HTERT RPE-1 (cell line): ENCODE measurements around the gene GPER1.

Experiments
- in situ Hi-C: fragments of 300-500 bp; cut with MboI; formaldehyde crosslinking; loops from 4 replicates; pipeline ENCODE4 v1.14.3; 2020; ENCODE audit warnings: low sequenced_read_pairs

The GPER1 gene

DNA sequence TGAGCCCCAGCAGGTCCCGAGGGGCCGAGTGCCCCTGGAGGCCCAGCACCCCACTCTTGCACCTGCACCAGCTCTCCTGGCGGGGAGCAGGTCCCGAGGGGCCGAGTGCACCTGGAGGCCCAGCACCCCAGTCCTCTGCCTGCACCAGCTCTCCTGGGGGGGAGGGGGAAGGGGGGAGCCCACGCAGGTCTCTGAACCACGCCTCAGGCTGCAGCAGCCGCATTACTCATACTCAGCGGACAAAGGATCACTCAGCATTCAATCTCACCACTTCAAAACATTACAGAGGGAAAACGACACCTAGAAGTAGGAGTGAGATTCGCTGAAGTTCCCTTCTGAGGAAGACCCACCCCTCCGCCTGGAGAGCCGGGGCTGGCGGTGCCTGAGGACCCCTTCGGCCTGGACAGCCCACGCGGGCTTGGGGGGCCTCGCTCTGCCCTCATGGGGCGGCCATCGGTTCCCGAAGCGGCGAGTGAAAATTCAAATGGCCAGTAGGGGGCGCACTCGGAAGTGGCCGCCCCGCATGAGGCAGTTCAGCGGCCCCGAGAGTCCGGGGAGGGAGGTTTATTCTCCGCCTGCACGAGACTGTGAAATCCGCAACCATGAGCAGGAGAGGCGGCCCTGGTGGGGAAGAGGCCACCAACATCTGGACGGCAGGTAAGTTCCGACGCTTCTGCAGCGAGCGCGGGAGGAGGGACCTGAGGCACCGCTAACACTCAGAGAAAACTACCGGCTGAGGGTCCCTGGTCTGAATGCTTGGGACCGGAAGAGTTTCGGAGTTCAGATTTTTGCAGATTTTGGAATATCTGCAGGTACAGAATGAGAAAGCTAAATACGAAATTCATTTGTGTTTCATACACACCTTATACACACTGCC is 1.1 kb upstream of the GPER1 start:
- in situ Hi-C loops = no loop called here

- in situ Hi-C loops = no loop called here
Observed at GRCh38 chr7:1087465-1087814, 473 bp upstream of the GPER1 start.

DNA sequence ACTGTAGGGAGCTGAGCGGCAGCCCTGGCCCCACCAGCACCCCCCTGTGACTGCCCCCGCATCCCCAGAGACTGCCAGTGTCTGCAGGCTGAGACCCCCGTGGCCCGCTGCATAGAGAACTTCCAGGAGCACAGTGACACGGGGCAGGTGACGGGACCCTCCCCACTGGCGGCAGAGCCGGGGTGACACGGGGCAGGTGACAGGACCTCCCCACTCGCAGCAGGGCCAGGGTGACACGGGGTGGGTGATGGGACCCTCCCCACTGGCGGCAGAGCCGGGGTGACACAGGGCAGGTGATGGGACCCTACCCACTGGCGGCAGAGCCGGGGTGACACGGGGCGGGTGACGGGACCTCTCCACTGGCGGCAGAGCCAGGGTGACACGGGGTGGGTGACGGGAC is 2.3 kb downstream of the GPER1 start:
- in situ Hi-C loops = no loop called here

- in situ Hi-C loops = no loop called here
Observed at GRCh38 chr7:1090686-1091643, 3.1 kb downstream of the GPER1 start.

DNA sequence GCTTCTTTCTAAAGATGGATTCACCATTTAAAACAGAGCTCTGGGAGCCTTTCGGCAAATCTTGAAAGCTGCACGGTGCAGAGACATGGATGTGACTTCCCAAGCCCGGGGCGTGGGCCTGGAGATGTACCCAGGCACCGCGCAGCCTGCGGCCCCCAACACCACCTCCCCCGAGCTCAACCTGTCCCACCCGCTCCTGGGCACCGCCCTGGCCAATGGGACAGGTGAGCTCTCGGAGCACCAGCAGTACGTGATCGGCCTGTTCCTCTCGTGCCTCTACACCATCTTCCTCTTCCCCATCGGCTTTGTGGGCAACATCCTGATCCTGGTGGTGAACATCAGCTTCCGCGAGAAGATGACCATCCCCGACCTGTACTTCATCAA is 3.7 kb downstream of the GPER1 start:
- in situ Hi-C loops = no loop called here

DNA sequence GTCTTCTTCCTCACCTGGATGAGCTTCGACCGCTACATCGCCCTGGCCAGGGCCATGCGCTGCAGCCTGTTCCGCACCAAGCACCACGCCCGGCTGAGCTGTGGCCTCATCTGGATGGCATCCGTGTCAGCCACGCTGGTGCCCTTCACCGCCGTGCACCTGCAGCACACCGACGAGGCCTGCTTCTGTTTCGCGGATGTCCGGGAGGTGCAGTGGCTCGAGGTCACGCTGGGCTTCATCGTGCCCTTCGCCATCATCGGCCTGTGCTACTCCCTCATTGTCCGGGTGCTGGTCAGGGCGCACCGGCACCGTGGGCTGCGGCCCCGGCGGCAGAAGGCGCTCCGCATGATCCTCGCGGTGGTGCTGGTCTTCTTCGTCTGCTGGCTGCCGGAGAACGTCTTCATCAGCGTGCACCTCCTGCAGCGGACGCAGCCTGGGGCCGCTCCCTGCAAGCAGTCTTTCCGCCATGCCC is 4.3 kb downstream of the GPER1 start:
- in situ Hi-C loops = no loop called here

- in situ Hi-C loops = no loop called here
Observed at GRCh38 chr7:1092806-1093501, 5.0 kb downstream of the GPER1 start.

DNA sequence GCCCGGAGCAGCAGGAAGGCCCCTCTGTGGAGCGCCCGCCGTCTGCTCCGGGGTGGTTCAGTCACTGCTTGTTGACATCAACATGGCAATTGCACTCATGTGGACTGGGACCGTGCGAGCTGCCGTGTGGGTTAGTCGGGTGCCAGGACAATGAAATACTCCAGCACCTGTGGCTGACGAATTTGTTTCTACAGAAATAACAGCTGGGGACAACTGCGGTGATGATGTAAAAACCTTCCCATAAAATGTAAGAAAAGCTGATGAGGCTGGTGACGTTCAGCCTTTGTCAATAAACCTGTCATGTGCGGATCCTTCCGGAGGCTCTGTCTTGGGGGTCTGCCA is 5.6 kb downstream of the GPER1 start:
- in situ Hi-C loops = no loop called here

DNA sequence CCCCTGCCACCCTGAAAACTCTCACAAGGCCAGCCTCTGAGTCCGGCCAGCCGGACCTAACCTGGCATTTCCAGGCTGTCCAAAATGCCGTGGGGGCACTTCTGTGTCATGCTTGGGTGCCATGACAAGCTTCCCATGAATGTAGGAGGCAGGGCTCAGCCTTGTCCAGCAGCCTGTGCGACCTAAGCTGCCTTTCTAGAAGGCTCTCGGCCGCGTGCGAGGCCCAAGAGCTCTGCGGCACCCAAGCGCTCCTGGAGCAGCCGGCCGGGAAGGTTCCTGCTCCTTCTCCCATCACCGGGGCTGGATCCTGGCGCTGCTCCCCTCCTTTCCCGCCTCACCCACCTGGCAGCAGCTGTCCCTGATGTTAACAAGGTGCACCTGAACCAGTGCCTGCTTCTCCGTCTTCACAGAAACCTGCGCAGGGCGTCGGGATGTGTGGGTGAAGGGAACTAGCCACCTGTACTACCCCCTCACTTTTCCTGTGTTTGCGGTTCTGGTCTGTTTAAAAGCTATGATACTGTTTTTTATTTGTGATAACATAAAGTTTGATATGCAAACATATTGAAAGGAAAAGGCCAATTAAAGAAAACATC is 6.1 kb downstream of the GPER1 start:
- in situ Hi-C loops = no loop called here

DNA sequence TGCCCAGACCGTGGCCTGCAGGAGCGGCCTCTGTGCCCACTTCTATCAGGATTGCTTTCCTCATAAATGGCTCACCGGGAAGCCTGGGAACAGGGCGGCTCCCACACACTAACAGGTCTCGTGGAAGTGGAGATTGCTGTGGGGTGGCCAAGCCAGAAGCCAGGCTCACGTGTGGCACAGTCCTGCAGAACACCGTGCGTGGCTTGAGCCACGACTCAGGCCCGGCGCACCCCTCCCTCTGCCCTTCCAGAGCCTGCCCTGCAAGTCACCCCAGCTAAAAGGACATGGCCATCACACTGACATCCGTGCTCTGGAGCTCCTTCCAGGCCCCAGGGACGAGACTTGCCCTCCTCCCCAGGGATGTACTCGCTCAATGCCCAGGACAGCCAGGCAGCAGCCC is 7.0 kb downstream of the GPER1 start:
- in situ Hi-C loops = no loop called here

GRCh38 chr7:1095621-1096155 is 7.8 kb downstream of the GPER1 start:
- in situ Hi-C loops = no loop called here

DNA sequence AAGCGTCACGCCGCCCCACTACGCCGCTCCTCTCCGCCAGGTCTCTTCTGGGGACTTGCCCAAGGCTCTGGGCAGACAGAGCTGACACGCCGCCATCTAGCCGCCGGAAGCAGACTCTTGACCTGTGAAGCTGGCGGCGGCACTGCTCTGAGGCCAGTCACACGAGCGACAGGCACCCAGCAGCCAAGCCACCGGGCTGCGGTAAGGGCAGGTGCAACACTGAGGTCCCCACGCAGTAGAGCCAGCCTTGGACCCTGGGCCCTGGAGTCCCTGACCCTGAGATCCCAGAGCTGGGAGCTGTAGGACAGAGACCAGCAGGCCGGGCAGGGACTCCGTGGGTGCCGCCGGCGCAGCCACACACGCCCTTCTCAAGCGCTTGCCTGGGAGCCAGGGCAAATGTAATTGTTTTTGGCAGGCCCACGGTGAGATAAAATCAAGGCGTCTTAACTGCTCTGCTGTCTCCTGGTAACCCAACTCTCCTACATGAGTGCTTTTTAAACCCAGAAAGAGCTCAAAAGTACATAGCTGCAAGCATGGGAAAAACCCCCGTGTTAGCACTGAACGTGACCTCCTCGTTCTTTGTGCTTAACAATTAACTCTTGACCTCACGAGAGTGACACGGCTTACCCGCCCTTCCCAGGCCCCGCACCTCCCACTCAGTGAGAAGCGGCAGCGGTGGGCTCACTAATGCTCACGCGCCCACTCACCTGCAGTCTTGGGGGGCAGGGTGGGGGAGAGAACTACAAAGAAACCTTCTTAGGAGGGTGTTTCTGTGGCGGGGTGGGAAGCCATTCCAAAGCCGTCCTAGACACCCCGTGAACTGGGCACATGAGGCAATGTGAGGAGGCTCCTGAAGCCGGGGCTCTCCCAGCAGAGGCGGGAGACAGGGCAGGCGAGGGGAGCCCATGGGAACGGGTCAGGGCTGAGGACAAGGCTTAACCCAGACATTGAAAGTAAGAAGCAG is 8.5 kb downstream of the GPER1 start:
- in situ Hi-C loops = no loop called here

DNA sequence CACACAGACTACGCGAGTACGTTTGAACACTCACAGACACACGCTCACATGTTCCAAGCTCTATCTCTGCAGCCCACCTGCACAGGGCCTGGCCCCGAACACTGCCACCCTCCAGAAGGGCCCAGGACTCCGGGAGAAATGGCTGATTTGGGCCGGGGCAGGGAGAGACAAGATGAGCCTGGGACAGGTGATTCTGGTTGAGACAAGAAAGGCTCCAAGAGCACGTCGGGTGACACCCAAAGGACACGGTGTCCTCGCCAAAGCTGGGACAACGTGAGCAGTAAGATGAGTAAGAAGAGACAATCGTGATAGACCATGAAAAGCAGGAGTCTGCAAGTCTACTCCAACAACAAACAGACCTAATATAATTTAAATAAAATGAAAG is 9.2 kb downstream of the GPER1 start:
- in situ Hi-C loops = no loop called here

- in situ Hi-C loops = no loop called here
Observed at GRCh38 chr7:1098243-1099153, 10.6 kb downstream of the GPER1 start.

- in situ Hi-C loops = no loop called here
Observed at GRCh38 chr7:1099154-1099542, 11.2 kb downstream of the GPER1 start.

GRCh38 chr7:1099637-1100036 is 11.7 kb downstream of the GPER1 start:
- in situ Hi-C loops = no loop called here

GRCh38 chr7:1100386-1100785 is 12.5 kb downstream of the GPER1 start:
- in situ Hi-C loops = no loop called here

DNA sequence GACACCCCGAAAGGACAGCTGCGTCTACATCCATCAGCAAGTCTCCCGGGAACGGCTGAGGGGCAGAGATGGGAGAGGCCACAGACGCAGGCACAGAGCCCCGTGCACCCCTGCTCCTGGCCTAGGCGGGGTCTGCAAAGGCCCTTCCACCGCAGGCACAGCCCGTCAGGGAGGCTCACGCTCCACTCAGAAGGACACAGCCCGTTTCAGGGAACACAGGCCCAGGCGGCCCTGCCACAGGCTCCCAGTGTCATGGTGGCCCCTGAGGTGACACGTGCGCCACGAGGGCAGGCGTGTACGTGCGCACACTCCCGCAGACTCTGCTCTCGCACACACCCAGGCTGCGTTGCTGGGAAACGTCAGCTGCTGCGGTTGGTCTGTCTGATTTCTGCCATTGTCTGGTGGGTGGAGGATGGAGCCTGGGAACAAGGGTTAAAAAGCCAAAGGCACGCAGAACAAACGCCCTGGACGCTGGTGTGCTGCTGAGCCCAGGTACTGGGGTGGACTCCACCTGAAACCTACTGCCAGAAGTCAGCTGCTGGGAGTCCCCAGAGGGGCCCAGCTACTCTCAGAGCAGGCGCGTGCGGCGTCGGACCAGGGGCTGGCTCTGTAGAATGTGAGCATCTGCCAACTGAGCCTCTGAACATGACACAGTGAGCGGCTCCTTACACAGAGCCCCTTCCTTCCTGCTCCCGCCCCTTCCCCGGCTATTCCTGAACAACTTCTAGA is 13.1 kb downstream of the GPER1 start:
- in situ Hi-C loops = no loop called here
